GM21390 (cell line): Measurements from ENCODE around the gene GDA.
"Not testable (repeated sequence)": the region's sequence is repeated elsewhere in the genome, so short reads cannot be mapped to it uniquely, and the experiment has no call there.

Source experiments
- ATAC-seq: cut with Tn5 transposase; IDR thresholded peaks from one replicate; pipeline ENCODE4 v1.9.1; 2021; ENCODE audit not compliant: unreplicated experiment

GDA gene

GRCh38 chr9:72274441-72274840, 125.2 kb downstream of the GDA start:
- no peak for ATAC-seq

GRCh38 chr9:72274916-72275315, 125.7 kb downstream of the GDA start:
- ATAC-seq, result no peak

- no peak for ATAC-seq
Observed at GRCh38 chr9:72276429-72276828, 127.2 kb downstream of the GDA start.

GRCh38 chr9:72278959-72279358, 129.7 kb downstream of the GDA start:
- ATAC-seq, result peak; percentile 78

- peak; percentile 78 for ATAC-seq
Observed at GRCh38 chr9:72280913-72281500, 131.8 kb downstream of the GDA start.

GRCh38 chr9:72289401-72289800, 140.2 kb downstream of the GDA start:
- ATAC-seq, result no peak

- ATAC-seq, result no peak
Observed at GRCh38 chr9:72290311-72290710, 141.1 kb downstream of the GDA start.

- ATAC-seq, result not testable (repeated sequence)
Observed at GRCh38 chr9:72291576-72291975, 142.3 kb downstream of the GDA start.

GRCh38 chr9:72292256-72292682, 143.0 kb downstream of the GDA start:
- no peak for ATAC-seq

- ATAC-seq, result no peak
Observed at GRCh38 chr9:72292874-72293607, 143.8 kb downstream of the GDA start.

GRCh38 chr9:72294936-72295335, 145.7 kb downstream of the GDA start:
- ATAC-seq, result no peak

- ATAC-seq, result no peak
Observed at GRCh38 chr9:72297516-72297915, 148.3 kb downstream of the GDA start.

GRCh38 chr9:72299017-72299603, 149.9 kb downstream of the GDA start:
- no peak for ATAC-seq

GRCh38 chr9:72300873-72301272, 151.6 kb downstream of the GDA start:
- no peak for ATAC-seq
